ENCODE data around the gene GAGE12D.
"Not testable (repeated sequence)": the region's sequence is repeated elsewhere in the genome, so short reads cannot be mapped to it uniquely, and the experiment has no call there.

GAGE12D gene
- 0 reads per million in 2 donors for total RNA-seq

GRCh38 chrX:49541433-49541832 is at the start of gene GAGE12D:
GAGE12D (plus strand) TSS chrX:49541733; CDS start chrX:49542888, 1,155 bp downstream.
- not testable (repeated sequence) for DNase-seq

DNA sequence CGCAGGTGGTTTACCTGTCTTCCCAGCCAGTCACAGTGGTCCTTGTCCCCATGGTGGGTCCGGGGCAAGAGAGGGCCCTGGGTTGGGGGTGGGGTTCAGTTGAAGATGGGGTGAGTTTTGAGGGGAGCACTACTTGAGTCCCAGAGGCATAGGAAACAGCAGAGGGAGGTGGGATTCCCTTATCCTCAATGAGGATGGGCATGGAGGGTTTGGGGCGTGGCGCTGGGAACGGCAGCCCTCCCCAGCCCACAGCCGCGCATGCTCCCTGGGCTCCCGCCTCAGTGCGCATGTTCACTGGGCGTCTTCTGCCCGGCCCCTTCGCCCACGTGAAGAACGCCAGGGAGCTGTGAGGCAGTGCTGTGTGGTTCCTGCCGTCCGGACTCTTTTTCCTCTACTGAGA is 9.7 kb upstream of the GAGE12D start, which contains the start of gene GAGE12C:
GAGE12C (plus strand) TSS at position 301 of the 400 bp plus-strand sequence. CDS start 1,155 bp downstream, outside the sequence.
- not testable (repeated sequence) for DNase-seq

GRCh38 chrX:49550989-49551388 is 9.5 kb downstream of the GAGE12D start, which contains the start of gene GAGE12E:
GAGE12E (plus strand) TSS chrX:49551289; CDS start chrX:49552444, 1,155 bp downstream.
- DNase-seq, result not testable (repeated sequence)

DNA sequence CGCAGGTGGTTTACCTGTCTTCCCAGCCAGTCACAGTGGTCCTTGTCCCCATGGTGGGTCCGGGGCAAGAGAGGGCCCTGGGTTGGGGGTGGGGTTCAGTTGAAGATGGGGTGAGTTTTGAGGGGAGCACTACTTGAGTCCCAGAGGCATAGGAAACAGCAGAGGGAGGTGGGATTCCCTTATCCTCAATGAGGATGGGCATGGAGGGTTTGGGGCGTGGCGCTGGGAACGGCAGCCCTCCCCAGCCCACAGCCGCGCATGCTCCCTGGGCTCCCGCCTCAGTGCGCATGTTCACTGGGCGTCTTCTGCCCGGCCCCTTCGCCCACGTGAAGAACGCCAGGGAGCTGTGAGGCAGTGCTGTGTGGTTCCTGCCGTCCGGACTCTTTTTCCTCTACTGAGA is 19.0 kb downstream of the GAGE12D start, which contains the start of gene GAGE12F:
GAGE12F (plus strand) TSS at position 301 of the 400 bp plus-strand sequence. CDS start 1,155 bp downstream, outside the sequence.
- DNase-seq, result not testable (repeated sequence)

- not testable (repeated sequence) for DNase-seq
These were observed 27.2 kb downstream of the GAGE12D start for GRCh38 chrX:49568728-49569127.

DNA sequence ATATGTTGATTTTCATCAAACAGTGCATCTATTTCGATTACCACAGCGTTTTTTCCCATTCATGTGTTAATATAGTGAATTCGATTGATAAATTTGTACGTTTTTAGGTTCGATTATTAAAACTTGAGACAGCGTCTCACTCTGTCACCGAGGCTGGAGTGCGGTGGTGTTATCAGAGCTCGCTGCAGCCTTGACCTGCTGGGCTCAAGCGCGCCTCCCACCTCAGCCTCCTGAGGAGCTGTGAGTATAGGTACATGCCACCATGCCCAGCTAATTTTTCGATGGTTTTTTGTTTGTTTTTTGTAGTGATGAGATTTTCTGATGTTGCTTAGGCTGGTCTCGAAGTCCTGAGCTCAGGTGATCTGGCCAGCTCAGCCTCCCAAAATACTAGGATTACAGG is 27.6 kb downstream of the GAGE12D start:
- DNase-seq, result not testable (repeated sequence)

- DNase-seq, result not testable (repeated sequence)
These were observed 28.6 kb downstream of the GAGE12D start, which contains the start of gene GAGE12G for GRCh38 chrX:49570100-49570499. GAGE12G (plus strand) TSS chrX:49570400; CDS start chrX:49571555, 1,155 bp downstream.

- not testable (repeated sequence) for DNase-seq
These were observed 38.1 kb downstream of the GAGE12D start, which contains the start of gene GAGE12H for GRCh38 chrX:49579649-49580048. GAGE12H (plus strand) TSS chrX:49579949; CDS start chrX:49581104, 1,155 bp downstream.

DNA sequence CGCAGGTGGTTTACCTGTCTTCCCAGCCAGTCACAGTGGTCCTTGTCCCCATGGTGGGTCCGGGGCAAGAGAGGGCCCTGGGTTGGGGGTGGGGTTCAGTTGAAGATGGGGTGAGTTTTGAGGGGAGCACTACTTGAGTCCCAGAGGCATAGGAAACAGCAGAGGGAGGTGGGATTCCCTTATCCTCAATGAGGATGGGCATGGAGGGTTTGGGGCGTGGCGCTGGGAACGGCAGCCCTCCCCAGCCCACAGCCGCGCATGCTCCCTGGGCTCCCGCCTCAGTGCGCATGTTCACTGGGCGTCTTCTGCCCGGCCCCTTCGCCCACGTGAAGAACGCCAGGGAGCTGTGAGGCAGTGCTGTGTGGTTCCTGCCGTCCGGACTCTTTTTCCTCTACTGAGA is 47.7 kb downstream of the GAGE12D start, which contains the start of gene GAGE2A:
GAGE2A (plus strand) TSS at position 301 of the 400 bp plus-strand sequence. CDS start 1,155 bp downstream, outside the sequence.
- not testable (repeated sequence) for DNase-seq

DNA sequence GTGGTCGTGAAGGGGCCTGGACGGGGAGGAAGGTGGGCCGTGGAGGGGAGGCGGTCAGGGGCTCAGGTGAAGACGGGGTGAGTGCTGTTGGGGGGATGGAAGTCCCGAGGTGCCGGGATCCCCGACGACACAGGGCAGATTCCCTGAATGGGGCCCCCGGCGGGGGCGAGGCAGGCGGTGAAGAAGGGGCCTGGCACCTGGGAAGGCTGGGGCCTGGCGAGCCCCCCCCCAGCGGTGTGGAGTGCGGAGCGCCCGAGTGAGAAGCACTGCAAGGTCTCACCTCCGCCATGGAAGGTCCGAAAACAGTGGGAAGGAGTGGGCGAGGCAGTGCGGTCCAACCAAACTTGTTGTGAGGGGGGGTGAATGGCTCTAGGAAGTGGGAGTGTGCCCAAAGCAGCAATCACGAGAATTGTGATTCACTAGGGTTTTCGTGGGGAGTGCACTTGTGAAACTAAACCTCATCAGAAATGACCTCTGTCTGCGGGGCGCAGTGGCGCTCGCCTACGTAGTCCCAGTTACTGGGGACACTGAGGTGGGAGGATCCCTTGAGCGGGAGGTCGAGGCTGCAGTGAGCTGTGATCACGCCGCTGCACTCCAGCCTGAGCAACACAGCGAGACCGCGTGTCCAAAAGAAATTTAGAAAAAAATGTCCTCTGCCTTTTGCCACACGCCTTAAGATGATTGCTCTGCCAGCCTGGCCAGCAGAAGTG is 48.4 kb downstream of the GAGE12D start:
- peak in 1 of 5 experiments; percentile 3 for DNase-seq

DNA sequence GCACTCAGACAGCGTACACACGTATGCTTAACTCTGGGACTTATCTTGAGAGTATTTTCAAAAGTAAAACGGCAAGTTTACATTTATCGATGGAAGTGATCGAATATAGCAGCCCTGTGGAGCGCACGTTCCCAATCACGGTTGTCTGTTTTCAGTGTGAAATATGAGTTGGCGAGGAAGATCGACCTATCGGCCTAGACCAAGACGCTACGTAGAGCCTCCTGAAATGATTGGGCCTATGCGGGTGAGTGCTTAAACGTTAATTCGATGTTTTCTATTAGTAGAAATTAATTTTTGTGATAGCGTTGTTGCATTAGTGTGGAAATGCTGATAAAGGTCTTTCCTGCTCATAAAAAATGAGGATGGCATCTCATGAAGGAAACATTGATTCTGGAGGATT is 49.0 kb downstream of the GAGE12D start:
- not testable (repeated sequence) for DNase-seq

Measured in T-helper 2 cell (primary cell).